ENCODE measurements around the gene AOPEP. TPM values are rescaled to one million over a fixed set of nuclear protein-coding genes. Genes with fewer than 3 reads are reported as not detected.

AOPEP gene
- total RNA-seq, 4 donors from 2014 or later, result 252 to 375 (median 312) TPM

DNA sequence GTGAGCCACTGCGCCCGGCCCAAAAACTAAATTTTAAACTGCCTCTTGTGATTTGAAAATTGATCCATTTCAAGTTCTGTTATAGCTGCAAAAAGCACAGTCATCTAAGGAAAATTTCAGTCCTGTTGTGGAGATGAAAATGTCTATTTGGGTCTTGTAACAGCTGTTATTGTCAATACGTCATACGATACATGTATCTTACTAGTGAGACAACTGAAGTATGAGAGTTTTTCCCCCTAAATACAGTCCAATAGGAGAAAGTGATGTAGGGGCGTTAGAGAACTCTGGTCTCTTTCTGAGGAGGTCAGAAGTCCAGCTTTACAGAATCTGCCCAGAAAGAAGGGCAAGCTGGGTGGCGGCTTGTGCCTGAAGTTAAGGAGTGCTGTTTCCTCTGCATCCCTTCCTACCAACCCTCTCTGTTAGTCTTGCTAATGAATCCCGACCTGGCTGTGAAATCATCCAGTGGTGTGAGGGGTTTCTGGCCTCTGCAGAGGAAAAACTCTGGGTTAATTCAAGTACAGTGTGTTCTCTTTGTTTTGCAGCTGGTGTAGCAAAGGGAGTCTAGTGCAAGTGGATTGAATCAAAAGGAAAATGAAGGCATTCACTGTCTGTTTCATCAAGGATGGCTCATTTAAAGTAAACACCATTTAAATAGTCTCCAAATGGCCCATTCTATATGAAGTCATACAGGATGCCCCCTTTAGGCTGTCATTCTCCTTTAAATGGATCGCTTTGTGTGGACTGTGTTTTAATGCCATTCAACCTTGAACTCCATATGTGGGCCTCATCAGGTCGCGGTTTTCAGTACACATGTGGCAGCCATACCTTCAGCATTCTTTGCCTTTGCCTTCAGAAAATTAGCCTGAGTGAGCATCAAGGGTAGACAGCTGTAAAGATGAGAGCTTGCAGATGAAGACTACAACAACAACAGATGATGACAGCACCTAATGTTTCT, 59.0 kb downstream of the AOPEP start:
- TF ChIP-seq EP300 (IDR thresholded peaks at IDR 0.05) (no peak), POLR2AphosphoS5 (IDR thresholded peaks at IDR 0.05) (no peak), POLR2A (IDR thresholded peaks at IDR 0.05) (no peak)
- TF ChIP-seq, protein P1, sequence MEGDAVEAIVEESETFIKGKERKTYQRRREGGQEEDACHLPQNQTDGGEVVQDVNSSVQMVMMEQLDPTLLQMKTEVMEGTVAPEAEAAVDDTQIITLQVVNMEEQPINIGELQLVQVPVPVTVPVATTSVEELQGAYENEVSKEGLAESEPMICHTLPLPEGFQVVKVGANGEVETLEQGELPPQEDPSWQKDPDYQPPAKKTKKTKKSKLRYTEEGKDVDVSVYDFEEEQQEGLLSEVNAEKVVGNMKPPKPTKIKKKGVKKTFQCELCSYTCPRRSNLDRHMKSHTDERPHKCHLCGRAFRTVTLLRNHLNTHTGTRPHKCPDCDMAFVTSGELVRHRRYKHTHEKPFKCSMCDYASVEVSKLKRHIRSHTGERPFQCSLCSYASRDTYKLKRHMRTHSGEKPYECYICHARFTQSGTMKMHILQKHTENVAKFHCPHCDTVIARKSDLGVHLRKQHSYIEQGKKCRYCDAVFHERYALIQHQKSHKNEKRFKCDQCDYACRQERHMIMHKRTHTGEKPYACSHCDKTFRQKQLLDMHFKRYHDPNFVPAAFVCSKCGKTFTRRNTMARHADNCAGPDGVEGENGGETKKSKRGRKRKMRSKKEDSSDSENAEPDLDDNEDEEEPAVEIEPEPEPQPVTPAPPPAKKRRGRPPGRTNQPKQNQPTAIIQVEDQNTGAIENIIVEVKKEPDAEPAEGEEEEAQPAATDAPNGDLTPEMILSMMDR (IDR thresholded peaks at IDR 0.05), result no peak
- no peak for ATAC-seq
- Histone ChIP-seq H3K36me3 (peaks cover 0 to 4% of the 10 kb centered on the region in 2 donors), H3K4me3 (no peak overlapping the region), H3K4me1 (peaks cover 0 to 15% (median 0%) of the 10 kb centered on the region in 3 donors), H3K27ac (no peak overlapping the region), H3K27me3 (no peaks in the 10 kb centered on the region), H3K9me3 (no peaks in the 10 kb centered on the region)
- 77 to 90% methylated on average over 7 to 8 of the region's 10 CpGs for WGBS, 2 donors (ENCODE audit: low coverage in 1 of 2)

DNA sequence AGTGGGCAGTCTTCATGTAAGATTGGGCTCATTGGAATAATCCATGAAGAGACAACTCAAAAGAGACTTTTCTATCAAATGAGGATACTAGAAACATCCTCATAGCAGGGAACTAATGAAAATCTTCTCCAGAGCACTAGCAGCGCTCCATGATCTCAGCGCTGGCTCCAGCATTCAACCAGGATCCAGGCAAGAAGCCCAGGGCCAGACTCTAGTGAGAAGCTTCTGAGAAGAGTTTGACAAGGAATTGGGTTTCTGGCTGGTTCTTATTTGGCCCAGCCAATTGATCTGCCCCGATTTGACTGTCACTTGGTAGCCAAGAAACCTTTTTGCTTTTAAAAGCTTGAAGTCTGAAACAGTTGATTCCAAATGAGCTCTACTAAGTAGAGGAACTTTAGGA, 60.1 kb downstream of the AOPEP start:
- no peak for ATAC-seq
- no peaks in the 10 kb centered on the region for H3K27me3 ChIP-seq
- no peak overlapping the region for H3K4me3 ChIP-seq
- TF ChIP-seq POLR2A (IDR thresholded peaks at IDR 0.05) (no peak), EP300 (IDR thresholded peaks at IDR 0.05) (no peak), POLR2AphosphoS5 (IDR thresholded peaks at IDR 0.05) (no peak)
- TF ChIP-seq, protein P1 (IDR thresholded peaks at IDR 0.05), result no peak
- no peaks in the 10 kb centered on the region for H3K9me3 ChIP-seq
- WGBS, 2 donors (ENCODE audit: low coverage in 1 of 2), result 79 to 86% methylated on average over 2 to 3 of the region's 3 CpGs
- H3K36me3 ChIP-seq, result peaks cover 0 to 8% of the 10 kb centered on the region in 2 donors
- no peak overlapping the region for H3K27ac ChIP-seq
- peaks cover 0 to 14% (median 0%) of the 10 kb centered on the region in 3 donors for H3K4me1 ChIP-seq

DNA sequence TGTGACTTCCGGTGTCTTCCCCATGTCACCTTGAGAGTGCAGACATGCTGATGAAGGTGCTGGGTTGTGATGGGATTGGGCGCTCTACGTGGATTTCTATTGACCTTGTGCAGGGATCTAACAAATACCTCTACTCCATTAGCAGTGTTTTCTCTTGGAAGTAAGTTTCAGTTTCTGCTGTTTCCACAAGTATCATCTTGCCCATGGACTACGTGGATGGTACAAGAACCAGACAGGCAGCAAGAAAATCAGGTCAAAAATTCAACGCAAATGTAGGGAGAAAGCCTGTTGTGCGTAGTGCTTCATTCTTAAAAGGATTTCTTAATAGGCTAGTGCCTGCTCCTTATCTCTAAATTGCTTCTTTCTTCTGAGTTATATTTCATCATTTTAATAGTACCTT, 60.8 kb downstream of the AOPEP start:
- Histone ChIP-seq H3K9me3 (no peaks in the 10 kb centered on the region), H3K27me3 (no peaks in the 10 kb centered on the region), H3K4me1 (peaks cover 0 to 14% (median 0%) of the 10 kb centered on the region in 3 donors), H3K4me3 (no peak overlapping the region), H3K27ac (no peak overlapping the region), H3K36me3 (peaks cover 0 to 8% of the 10 kb centered on the region in 2 donors)
- TF ChIP-seq POLR2A (IDR thresholded peaks at IDR 0.05) (no peak), POLR2AphosphoS5 (IDR thresholded peaks at IDR 0.05) (no peak), EP300 (IDR thresholded peaks at IDR 0.05) (no peak)
- TF ChIP-seq, protein P1 (IDR thresholded peaks at IDR 0.05), result no peak
- WGBS, 2 donors (ENCODE audit: low coverage in 1 of 2), result 93 to 96% methylated on average over 5 to 6 of the region's 6 CpGs
- no peak for ATAC-seq

DNA sequence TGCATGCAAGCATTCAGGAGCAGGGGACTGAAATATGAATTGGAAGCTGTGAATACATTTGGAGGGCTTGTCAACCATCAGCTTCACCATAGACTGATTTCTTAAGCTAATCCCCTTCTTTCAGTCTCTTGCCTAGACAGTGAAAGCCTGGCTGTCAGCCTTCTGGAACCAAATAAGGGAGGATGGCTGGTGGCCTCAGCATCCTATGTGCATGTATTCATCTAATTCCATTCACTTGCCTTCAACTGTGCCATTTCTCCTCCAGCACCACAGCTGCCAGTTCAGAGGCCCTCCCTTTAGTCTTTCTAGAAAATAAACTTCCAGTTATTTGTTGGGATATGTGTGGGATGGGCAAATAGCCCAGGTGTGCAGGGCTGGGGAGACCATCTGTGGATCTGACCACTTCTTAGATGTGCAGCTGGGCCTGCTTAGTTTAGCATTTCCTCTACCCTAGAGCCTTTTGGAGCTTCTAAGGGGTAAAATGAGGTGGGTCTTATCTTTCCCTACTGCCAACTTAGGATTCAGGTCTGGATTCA, 62.1 kb downstream of the AOPEP start:
- no peak for ATAC-seq
- no peaks in the 10 kb centered on the region for H3K9me3 ChIP-seq
- no peak overlapping the region for H3K27ac ChIP-seq
- no peaks in the 10 kb centered on the region for H3K27me3 ChIP-seq
- peaks cover 0 to under 1% (median 0%) of the 10 kb centered on the region in 3 donors for H3K4me1 ChIP-seq
- H3K4me3 ChIP-seq, result no peak overlapping the region
- peaks cover 0 to 20% of the 10 kb centered on the region in 2 donors for H3K36me3 ChIP-seq
- no peak for TF ChIP-seq EP300 (IDR thresholded peaks at IDR 0.05)
- no peak for TF ChIP-seq POLR2AphosphoS5 (IDR thresholded peaks at IDR 0.05)
- no peak for TF ChIP-seq POLR2A (IDR thresholded peaks at IDR 0.05)
- TF ChIP-seq, protein P1 (IDR thresholded peaks at IDR 0.05), result no peak

Measured in gastroesophageal sphincter (tissue), 4 donors.